Lung microvascular endothelial cell (primary cell): ENCODE measurements around the gene VAV2. TPM values are rescaled to one million over a fixed set of nuclear protein-coding genes. Genes with fewer than 3 reads are reported as not detected.
A peak's percentile ranks its signal among the peaks of the same experiment; 100 is the strongest.

ENCODE experiments used
- DNase-seq, 2 donors: peaks; one replicate each; pipeline versions ENCODE4 v3.0.0 to v3.0.0-alpha.2; 2010; ENCODE audit warnings: low read depth in 2 of 2
- total RNA-seq: library from RNA; depleted of rRNA; stranded (reverse); fragments of >200 nt; gene quantifications from 2 replicates; pipeline ENCODE4 v1.2.1, GENCODE V29; 2014

VAV2 gene
- total RNA-seq, 1 donor from 2014 or later = 17.7 TPM

DNA sequence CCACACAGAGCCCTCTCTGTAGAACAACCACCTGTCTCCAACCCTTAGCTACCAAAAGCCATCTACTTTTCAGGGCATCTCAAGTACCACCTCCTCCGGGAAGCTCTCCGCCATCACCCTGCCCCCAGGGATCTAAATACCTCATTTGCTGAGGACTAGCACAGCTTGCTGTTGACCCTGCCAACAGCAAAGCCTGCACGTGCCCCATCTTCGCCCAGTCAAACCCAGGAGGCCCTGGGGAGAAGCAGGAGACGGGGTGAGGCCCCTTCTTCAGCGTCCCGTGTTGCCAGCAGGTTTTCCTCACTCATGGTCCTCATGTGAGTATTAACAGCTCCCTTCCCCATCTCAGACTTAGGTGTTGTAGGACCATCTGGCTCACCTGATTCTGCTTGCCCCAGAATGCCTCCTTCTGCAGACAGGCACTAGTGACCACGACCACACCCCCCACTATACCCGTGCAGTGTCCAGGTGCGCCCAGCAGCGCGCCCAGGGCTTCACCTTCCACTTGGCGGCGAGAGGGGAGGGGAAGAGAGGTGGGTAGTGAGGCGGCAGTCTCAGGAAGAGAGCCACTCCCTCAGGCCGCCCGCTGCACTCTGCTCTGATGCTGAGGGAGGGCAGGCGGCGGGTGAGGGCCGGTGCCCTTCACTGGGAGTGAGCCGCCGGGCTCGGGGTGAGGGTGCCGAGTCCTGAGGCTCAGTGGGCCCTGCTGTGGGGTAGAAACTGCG lies 11.1 kb downstream of the VAV2 start:
- no peak for DNase-seq

DNA sequence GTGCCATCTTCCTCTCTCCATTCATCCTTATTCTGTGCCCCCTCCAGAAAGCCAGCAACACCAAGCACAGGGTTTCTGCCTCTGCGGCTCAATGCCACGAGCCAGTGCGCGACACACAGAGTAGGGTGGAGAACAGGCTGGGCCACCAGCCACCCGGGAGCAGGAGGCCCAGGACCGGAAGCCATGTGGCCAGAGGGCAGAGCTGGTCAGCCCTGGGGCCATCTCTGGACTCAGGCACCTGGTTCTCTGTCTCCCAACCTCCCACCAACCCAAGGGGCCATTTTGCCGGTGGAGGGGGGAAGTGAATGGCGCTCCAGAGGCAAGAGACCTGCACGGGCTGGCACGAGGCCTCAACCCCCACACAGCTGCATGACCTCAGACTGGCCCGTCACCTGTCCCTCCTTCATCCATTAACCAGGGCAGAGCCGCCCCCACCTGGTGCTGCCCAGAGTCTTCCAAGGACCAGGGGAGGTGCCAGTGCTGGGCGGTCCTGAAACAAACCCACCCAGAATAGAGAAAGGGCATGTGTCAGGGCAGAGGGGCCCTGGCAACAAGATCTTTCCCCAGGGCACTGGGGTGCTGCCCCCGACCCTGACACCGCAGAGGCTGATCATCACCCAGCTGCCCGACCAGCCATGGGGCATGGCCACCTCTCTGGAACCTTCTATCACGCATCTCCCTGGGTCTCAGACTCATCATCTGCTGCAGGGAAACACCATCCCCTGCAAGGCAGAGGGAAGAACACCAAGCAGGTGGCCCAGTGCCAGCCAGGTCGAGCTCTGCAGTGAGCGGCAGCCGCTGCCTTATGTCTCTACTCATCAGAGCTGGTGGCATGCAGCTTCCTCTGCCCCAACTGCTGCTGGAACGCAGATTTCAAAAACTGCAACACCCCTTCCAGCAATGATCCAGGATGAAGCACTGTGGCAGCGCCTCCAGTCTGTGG lies 11.9 kb downstream of the VAV2 start:
- DNase-seq = no peak

DNA sequence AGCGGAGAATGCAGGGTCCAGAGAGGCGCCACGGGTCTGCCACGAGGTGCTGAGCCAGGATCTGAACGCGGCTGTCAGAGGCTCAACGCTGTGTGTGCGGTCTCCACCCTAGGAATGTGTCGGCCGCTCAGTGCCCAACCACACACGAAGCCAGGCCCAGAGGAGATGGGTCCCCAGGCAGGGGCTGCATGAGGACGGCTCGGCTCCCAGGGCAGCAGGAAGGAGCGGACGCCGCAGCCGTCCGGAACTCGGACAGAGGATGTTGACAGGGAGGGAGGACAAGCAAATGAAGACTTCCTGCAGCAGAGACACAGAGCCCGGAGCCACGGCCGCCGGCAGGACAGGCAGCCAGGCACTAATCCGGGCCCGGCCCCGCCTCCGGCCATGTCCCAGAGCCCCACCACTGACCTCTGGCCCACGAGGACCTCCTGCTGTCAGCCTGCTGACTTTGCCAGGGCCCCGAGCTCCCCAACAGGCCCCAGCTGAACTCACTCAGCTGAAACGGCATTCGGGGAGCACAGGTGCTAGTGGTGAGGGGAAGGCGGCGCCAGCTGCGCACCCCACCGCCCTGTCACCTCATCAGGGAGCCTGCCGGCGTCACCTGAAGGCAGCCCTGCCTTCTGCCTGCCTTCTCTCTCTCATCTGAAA lies 12.7 kb downstream of the VAV2 start:
- DNase-seq = peak; percentile 57 to 67

DNA sequence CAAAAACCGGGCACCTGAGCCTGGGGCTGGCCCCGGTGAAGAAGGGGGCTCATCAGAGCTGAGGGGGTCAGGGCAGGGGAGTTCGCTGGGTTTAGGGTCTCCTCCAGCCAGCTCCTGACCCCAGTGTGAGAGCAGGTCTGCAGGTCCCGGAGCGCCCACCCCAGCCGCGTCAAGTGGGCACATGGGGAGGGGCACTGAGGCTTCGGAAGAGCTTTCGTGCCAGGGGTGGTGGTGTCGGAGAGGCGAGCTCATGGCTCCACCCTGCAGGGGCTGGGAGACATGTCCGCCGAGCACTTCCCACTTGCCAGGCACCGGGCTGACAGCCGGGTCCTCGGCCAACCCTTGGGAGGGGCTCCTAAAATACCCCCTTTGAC lies 13.2 kb downstream of the VAV2 start:
- DNase-seq = no peak

DNA sequence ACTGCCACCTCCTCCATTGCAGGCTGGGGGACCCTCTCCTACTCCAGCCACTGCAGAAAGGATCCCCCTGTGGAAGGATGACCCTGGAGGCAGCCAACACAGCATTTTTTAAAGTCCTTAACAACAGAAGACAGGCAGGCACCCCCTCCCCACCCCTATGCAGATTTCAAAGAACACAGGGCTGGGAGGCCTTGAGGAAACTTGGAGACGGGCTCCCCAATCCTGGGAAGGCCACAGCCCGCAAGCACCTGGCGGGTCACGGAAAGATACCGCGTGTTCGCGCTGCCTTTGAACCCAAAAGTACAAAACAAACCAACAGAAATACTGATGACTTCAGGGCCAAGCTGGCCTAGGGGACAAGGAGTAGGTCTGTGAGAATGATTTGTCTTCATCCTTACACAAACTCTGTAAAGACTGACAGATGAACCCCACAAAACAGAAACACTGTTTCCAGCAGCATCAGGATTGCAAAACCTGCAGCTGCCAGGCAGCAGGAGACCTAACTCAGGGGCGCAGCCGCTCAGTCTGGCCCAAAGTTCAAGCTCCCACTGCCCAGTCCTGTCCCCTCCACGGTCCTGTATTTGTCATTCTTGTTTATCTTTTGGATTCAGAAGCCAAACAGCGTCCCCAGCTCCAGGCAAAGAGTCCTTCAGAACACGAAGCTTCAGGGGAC lies 13.8 kb downstream of the VAV2 start:
- no peak for DNase-seq

DNA sequence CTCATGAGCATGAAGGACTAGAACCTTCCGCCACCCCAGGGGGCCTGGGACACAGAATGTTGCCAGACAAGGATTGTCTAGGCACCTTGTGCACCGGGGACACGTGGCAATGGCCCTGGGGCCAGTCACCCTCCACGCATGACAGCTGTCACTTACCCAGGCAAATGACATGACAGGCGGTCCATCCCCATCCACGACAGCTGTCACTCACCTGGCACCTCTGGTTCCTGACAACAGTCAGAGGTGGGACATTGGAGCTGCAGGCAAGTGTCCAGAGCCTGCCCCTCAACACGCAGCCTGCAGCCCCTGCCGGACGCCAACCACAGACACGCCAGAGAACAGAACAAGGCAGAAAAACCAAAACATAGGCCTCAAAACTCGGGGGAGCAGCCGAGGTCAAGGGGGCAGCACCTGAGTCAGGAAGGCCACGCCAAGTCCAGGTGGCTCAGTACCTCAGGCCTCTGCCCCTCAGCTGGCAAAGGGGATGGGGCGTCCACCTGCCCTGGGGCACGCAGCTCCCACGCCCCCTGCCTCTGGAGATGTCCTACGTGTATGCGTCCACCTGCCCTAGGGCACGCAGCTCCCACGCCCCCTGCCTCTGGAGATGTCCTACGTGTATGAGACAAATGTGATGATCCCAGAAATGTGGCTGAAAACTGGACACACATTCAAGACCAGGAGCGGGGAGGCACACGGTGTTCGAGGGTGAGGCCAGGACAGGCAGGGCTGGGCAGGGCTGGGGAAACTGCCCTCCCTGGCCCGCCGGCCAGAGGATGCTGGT lies 14.5 kb downstream of the VAV2 start:
- DNase-seq = no peak

DNA sequence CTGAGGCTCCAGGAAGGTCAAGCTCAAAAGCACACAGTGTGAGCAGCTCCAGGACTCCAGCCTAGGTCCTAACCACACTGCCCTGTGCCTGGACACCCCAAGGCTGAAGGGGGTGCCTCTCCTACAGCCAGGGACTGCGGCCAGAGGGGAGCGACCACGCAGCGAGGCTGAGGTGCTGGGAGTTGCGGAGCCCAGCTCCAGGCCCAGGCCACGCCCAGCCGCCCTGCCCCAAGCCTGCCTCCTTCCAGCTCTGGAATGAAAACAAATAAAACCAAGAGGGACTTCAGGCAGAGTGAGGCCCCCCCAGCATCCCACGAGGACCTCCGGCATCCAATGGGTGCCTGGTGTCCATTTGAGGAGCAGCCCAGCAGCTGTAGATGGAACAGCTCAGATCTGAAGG lies 15.2 kb downstream of the VAV2 start:
- DNase-seq = no peak

DNA sequence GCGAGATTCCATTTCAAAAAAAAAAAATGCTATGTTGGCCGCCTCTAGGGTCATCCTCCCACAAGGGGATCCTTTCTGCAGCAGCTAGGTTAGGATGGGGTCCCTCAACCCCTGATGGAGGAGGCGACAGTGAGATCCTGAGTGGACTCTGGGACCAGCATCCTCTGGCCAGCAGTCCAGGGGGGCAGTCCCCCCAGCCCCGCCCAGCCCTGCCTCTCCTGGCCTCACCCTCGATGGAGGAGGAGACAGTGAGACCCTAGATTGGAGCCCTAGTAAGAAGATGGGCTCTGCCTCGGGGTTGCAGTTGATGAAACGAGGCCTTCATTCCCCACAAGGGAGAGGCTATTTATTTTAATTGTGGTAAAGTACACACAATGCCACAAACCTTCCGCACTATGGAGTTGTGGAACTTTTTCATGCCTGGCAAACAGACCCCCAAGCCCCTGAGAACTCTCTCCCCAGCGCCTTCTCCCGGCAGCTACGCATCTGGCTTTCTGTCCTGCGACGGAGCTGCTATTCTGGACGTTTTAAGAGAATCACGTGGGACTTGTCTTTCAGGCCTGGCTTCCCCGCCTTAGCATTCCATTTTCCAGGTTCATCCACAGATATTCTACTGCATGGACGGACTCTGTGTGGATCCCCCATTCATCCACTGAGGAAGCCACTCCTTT lies 15.8 kb downstream of the VAV2 start:
- DNase-seq = no peak

DNA sequence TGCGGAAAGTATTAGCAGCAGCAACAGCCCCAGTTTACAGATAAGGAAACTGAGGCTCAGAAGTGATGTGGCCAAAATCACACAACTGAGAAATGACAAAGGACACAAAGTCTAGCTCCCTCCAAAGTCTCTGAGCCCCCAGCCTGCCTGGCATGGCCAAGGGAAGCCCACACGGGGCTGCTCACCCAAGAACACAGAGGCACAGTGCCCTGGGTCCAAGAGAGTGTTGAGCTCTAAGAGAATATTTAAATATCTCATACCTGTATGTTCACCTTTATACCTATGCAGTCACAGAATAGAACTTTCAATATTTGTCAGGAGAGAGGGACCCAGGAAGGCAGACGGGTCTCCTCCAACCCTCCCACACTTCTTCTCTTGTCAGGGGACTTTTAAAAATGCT lies 16.6 kb downstream of the VAV2 start:
- no peak for DNase-seq

DNA sequence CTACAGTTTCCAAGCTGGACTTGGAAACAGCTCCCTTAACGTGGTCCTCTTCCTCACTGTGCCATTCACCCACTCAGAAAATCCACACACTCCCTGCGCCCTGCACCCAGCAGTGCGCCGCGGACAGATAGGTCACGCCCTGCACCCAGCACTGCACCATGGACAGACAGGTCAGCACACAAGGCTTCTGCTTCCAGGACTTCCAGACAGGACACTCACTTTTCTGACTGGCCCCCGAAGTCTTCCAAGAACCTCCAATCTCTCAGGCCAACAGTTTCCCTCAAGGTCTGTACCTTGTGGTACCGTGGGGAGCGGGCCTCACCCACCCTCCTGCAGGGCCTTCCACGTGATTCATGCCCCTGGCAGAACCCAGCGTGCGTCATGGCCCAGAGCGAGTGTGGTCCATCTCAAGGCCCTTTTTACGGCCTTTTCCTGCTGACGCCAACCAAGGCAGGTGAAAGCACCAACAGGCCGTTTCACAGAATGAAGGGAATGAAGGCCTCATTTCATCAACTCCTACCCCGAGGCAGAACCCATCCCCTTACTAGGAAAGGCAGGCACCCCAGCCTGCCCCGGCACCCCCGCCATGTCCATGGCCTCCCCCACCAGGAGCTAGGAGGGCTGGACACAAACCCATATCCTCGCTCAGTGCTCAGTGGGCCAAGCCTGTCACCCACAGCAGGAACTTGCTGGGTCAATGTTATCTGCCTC lies 17.3 kb downstream of the VAV2 start:
- no peak for DNase-seq

DNA sequence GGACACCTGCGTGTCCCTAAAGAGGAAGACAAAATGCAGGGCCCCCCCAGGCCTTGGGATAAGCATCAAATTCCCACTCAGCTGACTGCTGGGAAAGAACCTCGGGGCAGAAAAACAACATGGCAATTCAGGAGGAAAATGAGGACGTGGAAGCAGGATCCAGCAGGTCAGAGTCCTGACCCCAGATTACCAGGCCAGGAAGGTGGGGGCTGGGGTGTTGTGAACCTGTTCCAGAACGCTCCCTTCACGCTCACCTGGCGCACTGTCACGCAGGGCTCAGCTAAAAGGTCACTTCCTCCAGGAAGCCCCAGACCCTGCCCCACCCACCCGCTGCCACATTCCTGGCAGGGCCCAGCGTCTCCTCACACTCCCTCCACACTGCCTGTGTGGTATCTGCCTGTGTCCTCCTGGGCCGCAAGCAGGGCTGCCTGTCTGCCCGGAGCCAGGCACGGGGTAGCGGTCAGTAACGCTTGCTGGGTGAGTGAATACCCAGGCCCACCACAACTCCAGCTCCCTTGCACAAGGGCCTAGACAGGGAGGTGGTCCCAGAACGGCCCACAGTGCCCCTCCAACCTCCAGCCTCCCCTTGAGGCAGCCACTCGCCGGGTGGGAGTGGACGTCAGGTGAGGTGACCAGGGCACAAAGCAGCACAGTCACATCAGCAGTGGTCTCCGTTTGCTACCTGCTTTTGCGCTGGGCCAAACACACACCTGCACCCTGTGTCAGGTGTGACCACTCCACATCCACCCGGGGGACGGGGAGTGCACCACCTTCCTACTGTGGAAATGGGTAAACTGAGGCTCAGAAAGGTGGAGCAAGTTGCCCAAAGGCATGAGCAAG lies 18.1 kb downstream of the VAV2 start:
- peak in 1 of 2 donors; percentile 67 for DNase-seq

DNA sequence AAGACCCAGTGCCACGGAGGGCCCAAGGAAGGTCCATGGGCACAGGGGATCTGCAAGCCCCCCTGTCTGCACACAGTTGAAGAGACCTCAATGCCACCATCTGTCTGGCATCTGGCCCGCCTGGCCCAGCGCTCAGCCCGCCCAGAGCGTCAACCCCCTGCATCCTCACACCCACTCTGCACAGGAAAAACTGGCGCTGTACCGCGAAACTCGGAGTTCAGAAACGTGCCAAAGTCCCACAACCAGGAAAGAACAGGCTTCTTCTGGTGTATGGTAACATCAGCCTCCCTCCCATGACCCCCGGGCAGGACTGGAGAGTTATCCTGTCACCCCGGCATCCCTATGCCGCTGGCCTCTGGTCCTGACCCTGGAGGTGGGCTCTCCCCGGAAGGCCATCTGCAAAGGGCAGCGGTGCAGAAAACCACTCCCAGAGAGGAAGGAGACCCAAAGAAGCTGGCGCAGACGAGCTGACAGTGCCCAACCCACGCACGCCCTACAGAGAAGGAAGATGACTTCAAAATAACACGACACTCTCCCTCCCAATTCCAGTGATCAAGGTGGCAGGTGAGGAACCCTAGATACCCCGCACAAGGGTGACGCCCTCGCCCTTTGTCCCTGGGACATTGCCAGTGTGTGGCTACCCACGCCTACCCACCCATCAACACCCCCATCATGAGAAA lies 18.9 kb downstream of the VAV2 start:
- no peak for DNase-seq

DNA sequence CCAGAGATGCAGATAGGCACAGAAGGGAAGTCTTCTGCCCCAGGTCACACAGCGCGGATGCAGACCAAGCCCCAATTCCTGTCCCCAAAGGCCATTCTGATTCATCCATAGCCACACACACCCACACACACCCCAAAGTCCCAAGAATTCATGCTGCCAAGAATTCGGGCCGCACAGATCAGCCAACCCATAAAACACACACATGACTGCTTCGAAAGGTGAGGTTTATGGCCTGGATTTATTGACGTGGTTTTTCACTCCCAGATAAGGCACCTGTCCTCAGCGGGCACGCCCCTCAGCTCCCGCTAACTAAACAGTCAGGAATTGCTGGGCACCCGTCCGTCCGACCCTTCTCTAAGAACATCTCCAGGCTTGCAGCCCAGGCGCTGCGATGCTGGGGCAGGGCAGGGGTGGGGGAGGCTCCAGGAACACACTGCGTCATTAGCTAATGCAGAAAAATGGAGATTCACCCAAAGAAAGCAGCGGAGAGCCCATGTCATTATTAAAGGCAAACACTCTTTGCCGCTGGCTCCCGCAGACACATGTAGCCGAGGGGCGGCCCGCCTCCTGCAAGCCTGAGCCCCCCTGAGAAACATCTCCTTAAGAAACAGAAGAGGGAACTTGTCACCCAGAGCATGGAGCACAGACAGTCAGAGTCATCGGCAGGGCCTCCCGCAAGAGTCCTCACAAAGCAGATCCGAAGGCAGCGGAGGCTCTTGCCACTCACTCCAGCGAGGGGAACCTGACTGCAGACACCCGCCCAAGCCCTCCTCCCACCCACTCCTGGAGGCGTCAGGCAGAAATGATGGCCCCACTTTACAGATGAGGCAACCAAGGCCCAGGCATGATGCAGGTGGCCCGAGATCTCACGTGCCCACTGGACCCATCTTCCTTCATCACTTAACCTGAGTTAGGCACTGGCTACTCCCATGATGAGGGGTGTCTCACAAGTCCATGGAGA lies 19.9 kb downstream of the VAV2 start:
- DNase-seq = no peak

DNA sequence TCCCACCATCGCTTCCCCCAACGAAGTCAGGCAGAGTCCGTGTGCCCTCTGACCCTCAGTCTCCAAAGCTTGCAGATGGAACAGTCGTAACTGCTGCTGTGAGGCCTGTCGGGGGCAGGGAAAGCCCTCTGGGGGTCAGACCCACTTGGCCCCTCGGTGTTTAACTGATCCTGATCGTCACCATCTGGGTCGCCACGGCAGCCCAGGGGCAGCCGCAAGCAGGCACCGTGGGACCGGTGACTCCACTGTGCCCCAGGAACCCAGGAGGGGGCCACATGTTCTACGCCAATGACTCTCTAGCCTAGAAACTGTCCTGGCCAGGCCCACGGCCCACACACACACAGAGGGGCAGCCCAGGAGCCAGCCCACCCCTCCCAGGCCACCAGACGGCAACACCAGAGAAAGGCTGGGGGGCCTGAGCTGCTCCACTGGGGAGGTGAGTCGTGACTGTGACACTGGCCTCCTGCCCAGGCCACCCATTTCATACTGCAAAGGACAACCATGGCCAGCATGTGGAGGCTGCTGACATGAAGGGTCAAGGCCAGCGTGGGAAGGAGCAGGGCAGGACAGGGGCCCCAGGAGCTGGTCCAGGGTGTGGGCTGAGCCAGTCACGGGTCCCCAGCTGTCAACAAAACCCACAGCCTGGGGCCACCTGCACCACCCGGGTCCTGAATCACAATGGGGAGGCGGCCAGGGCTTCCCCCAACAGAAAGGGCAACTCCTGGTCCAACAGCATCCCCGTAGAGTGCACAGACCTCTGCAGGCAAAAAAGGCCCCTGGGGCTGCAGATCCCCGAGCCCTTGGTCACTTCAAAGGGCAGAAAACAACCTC lies 20.8 kb downstream of the VAV2 start:
- DNase-seq = no peak

DNA sequence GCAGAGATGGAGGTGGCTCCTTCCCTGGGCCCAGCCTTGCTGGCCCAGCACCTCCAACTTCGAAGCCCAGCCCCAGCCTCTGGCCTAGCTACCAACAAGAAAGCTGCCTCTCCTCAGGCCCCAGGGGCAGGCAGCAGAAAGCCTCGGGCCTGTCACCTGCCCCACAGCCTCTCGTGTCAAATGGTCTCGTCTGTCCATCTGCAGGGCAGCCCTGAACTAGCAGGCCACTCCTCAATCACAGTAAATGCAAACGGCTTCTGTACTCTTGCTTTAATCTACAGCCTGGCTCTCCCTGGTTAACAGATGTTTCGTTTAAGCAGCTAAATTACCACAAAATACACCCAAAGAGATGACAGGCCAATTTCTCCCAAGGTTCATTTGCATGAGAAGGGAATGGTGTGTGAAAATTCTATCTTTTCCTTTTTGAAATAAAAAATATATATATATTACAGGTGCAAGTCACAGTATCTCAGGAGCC lies 21.5 kb downstream of the VAV2 start:
- DNase-seq = no peak
